ENCODE data around the gene TLNRD1. TPM values are rescaled to one million over a fixed set of nuclear protein-coding genes. Genes with fewer than 3 reads are reported as not detected.
"Not testable (repeated sequence)": the region's sequence is repeated elsewhere in the genome, so short reads cannot be mapped to it uniquely, and the experiment has no call there.

Gene TLNRD1
- total and polyA plus RNA-seq, 7 donors, result 0.65 to 5.1 (median 2.6) TPM

GRCh38 chr15:80957556-80957955 is 43.2 kb upstream of the TLNRD1 start:
- intact Hi-C loops (cut with DNase I), result no loop called here
- Histone ChIP-seq H3K36me3 (ENCODE audit: insufficient read depth in 1 of 2, low read depth in 1 of 2) (peaks cover 0 to 10% of the 10 kb centered on the region in 2 donors), H3K27ac (no peak overlapping the region), H3K27me3 (ENCODE audit: insufficient read depth in 3 of 3, low read length in 2 of 3) (no peaks in the 10 kb centered on the region), H3K4me3 (no peak overlapping the region), H3K9me3 (no peaks in the 10 kb centered on the region), H3K4me1 (no peaks in the 10 kb centered on the region)
- no peak for ATAC-seq
- WGBS, 3 donors, result 77 to 82% (median 80%) methylated on average over 2 of the region's 2 CpGs
- no peak for DNase-seq
- TF ChIP-seq CTCF (IDR thresholded peaks at IDR 0.05), result no peak

- no peak overlapping the region for H3K27ac ChIP-seq
- no peak for DNase-seq
- ATAC-seq, result no peak
These were observed 42.7 kb upstream of the TLNRD1 start for GRCh38 chr15:80957976-80958375.

GRCh38 chr15:80958818-80959495 is 41.8 kb upstream of the TLNRD1 start:
- Histone ChIP-seq H3K4me3 (no peak overlapping the region), H3K27me3 (ENCODE audit: insufficient read depth in 3 of 3, low read length in 2 of 3) (no peaks in the 10 kb centered on the region), H3K4me1 (no peaks in the 10 kb centered on the region), H3K9me3 (no peaks in the 10 kb centered on the region), H3K27ac (no peak overlapping the region), H3K36me3 (ENCODE audit: insufficient read depth in 1 of 2, low read depth in 1 of 2) (peaks cover 0 to 10% of the 10 kb centered on the region in 2 donors)
- intact Hi-C loops (cut with DNase I), result no loop called here
- WGBS, 3 donors, result 98% methylated on average over 9 of the region's 9 CpGs
- DNase-seq (no peak), ATAC-seq (no peak)
- TF ChIP-seq CTCF (IDR thresholded peaks at IDR 0.05), result no peak

More at GRCh38 chr15:80957976-80958375, 42.7 kb upstream of the TLNRD1 start:
- Histone ChIP-seq H3K4me1 (no peaks in the 10 kb centered on the region), H3K36me3 (ENCODE audit: insufficient read depth in 1 of 2, low read depth in 1 of 2) (peaks cover 0 to 10% of the 10 kb centered on the region in 2 donors), H3K9me3 (no peaks in the 10 kb centered on the region), H3K27me3 (ENCODE audit: insufficient read depth in 3 of 3, low read length in 2 of 3) (no peaks in the 10 kb centered on the region), H3K4me3 (no peak overlapping the region)
- intact Hi-C loops (cut with DNase I), result no loop called here
- TF ChIP-seq CTCF (IDR thresholded peaks at IDR 0.05), result no peak
- 93 to 96% (median 94%) methylated on average over 2 of the region's 2 CpGs for WGBS, 3 donors

GRCh38 chr15:80965454-80965853 is 35.3 kb upstream of the TLNRD1 start:
- not testable (repeated sequence) for H3K36me3 ChIP-seq (ENCODE audit: insufficient read depth in 1 of 2, low read depth in 1 of 2); H3K4me3 ChIP-seq; H3K27ac ChIP-seq; H3K9me3 ChIP-seq; H3K4me1 ChIP-seq; DNase-seq; H3K27me3 ChIP-seq (ENCODE audit: insufficient read depth in 3 of 3, low read length in 2 of 3); ATAC-seq
- intact Hi-C loops (cut with DNase I), result loop anchor here in 1 of 2 donors (5.0 kb wide), 1 partner anchor 398 kb away; no protein-coding TSS in a partner anchor

- intact Hi-C loops (cut with DNase I), result loop anchor here in 1 of 2 donors (5.0 kb wide), 1 partner anchor 399 kb away; no protein-coding TSS in a partner anchor
- H3K9me3 ChIP-seq, result peaks cover 4% of the 10 kb centered on the region
- 87 to 93% (median 91%) methylated on average over 8 of the region's 8 CpGs for WGBS, 3 donors
- H3K27me3 ChIP-seq (ENCODE audit: insufficient read depth in 3 of 3, low read length in 2 of 3), result no peaks in the 10 kb centered on the region
- no peak overlapping the region for H3K4me3 ChIP-seq
- peaks cover 0 to 10% of the 10 kb centered on the region in 2 donors for H3K36me3 ChIP-seq (ENCODE audit: insufficient read depth in 1 of 2, low read depth in 1 of 2)
- TF ChIP-seq CTCF (IDR thresholded peaks at IDR 0.05), result no peak
- peaks cover 3% of the 10 kb centered on the region for H3K4me1 ChIP-seq
- no peak for DNase-seq
- ATAC-seq, result no peak
- H3K27ac ChIP-seq, result no peak overlapping the region
These were observed 34.1 kb upstream of the TLNRD1 start for GRCh38 chr15:80966431-80967197.
